B cell (primary cell): Measurements from ENCODE around the gene MFSD12.

Experiments used
- CTCF ChIP-seq: fragments of 200-600 bp; IDR thresholded peaks from one replicate; pipeline ENCODE4 v1.8.0; 2022; ENCODE audit warnings: antibody characterized with exemption, mild to moderate bottlenecking
- EZH2 ChIP-seq: IDR thresholded peaks from 2 replicates; pipeline ENCODE4 v1.6.1; 2012; ENCODE audit warnings: borderline replicate concordance, low read depth, mild to moderate bottlenecking, moderate library complexity, low read length; ENCODE audit not compliant: insufficient read depth, poor library complexity, severe bottlenecking

DNA sequence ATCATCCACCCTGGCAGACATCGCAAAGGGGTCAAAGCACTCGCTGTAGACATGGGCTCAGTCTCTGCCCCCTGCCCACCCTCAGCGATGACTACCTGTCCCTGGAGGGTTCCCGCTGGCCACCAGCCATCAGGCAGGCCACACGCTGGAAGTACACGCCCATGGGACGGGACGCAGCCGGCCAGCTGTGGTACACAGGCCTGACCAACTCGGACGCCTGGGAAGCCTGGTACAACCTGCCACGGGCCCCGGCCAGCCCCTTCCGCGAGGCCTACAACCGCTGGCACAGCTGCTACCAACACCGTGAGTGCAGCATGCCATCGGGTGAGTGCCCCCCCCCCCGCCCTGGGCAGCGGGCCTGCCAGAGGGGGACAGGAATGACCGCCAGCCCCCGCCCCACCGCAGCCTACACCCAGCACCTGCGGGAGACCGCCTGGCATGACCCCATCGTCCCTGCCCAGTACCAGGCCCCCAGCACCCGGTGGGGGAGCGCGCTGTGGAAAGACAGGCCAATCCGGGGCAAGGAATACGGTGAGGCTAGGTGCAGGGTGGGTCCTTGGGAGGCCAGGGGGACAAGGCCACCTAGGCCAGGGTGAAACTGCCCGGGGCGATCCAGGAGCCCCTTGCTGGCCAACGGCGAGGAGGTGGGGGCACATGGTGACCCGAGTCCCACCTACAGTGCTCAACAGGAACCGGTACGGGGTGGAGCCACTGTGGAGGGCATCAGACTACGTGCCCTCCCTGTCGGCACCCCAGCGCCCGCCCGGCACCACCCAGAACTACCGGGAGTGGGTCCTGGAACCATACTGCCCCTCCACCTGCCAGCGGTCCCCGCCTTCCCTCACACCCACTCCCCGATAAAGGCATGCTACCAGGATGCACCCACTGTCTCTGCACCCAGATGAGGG is 14.0 kb downstream of the MFSD12 start:
- TF ChIP-seq EZH2: no peak
- TF ChIP-seq CTCF: no peak
